PC-3 (cell line): ENCODE measurements around the gene DCTN5.

ENCODE experiments used
- CTCF ChIP-seq: fragments of 300-600 bp; sonication (generic); conservative IDR thresholded peaks from 2 replicates; pipeline ENCODE4 v1.5.1; 2017; ENCODE audit warnings: antibody characterized with exemption, low read depth, mild to moderate bottlenecking, low read length
- EZH2 ChIP-seq: fragments of 300-600 bp; sonication (generic); IDR thresholded peaks from one replicate; pipeline ENCODE4 v1.6.1; 2017; ENCODE audit warnings: antibody characterized with exemption, mild to moderate bottlenecking, low read length; ENCODE audit not compliant: unreplicated experiment
- EZH2phosphoT487 ChIP-seq: fragments of 300-600 bp; sonication (generic); IDR thresholded peaks from 2 replicates; pipeline ENCODE4 v1.6.1; 2018; ENCODE audit warnings: mild to moderate bottlenecking, antibody characterized with exemption, low read length, borderline replicate concordance

- no peak for TF ChIP-seq CTCF
- TF ChIP-seq EZH2 = no peak
- no peak for TF ChIP-seq EZH2phosphoT487
Measured at GRCh38 chr16:23695756-23696155, 54.5 kb downstream of the DCTN5 start.
